KMS-11 (cell line): ENCODE results near the gene MED15.
"Not testable (repeated sequence)": the region's sequence is repeated elsewhere in the genome, so short reads cannot be mapped to it uniquely, and the experiment has no call there.

Experiments
- H2AFZ ChIP-seq: fragments of 200-600 bp; sonication (generic); 2 replicates; pipeline ENCODE4 v1.6.1; 2016; ENCODE audit warnings: antibody characterized with exemption, mixed run types, low read depth
- H3K27ac ChIP-seq: fragments of 200-600 bp; sonication (generic); 2 replicates; pipeline ENCODE4 v1.6.1; 2016; ENCODE audit warnings: mild to moderate bottlenecking, mixed run types
- H3K27me3 ChIP-seq: fragments of 200-600 bp; sonication (generic); 2 replicates; pipeline ENCODE4 v1.6.1; 2017; ENCODE audit warnings: mild to moderate bottlenecking, low read depth, mixed run types, moderate library complexity; ENCODE audit not compliant: insufficient read depth
- H3K36me3 ChIP-seq: fragments of 200-600 bp; sonication (generic); 2 replicates; pipeline ENCODE4 v1.6.1; 2017; ENCODE audit warnings: mild to moderate bottlenecking, mixed run types; ENCODE audit not compliant: insufficient read depth
- H3K4me1 ChIP-seq: fragments of 200-600 bp; sonication (generic); 2 replicates; pipeline ENCODE4 v1.6.1; 2016; ENCODE audit warnings: mild to moderate bottlenecking, low read depth, mixed run types; ENCODE audit not compliant: poor library complexity, severe bottlenecking
- H3K4me2 ChIP-seq: fragments of 200-600 bp; sonication (generic); 2 replicates; pipeline ENCODE4 v1.7.0; 2016; ENCODE audit warnings: mild to moderate bottlenecking, mixed run types
- H3K4me3 ChIP-seq: fragments of 200-600 bp; sonication (generic); IDR thresholded peaks from 2 replicates; pipeline ENCODE4 v1.6.1; 2017; ENCODE audit warnings: low read depth, low read length, mixed read lengths; ENCODE audit not compliant: insufficient read depth
- H3K79me2 ChIP-seq: fragments of 200-600 bp; sonication (generic); 2 replicates; pipeline ENCODE4 v1.6.1; 2016; ENCODE audit warnings: low read depth, mixed run types; ENCODE audit not compliant: insufficient read depth
- H3K9ac ChIP-seq: fragments of 200-600 bp; sonication (generic); 2 replicates; pipeline ENCODE4 v1.6.1; 2016; ENCODE audit warnings: mild to moderate bottlenecking, mixed run types
- H4K20me1 ChIP-seq: fragments of 200-600 bp; sonication (generic); 2 replicates; pipeline ENCODE4 v1.6.1; 2016; ENCODE audit warnings: mild to moderate bottlenecking, mixed run types; ENCODE audit not compliant: insufficient read depth
- TF ChIP-seq, protein P1 (sequence below): fragments of 200-600 bp; sonication (generic); conservative IDR thresholded peaks from 2 replicates; pipeline ENCODE4 v1.6.1; 2017; ENCODE audit warnings: low read depth, mild to moderate bottlenecking, antibody characterized with exemption, low read length, moderate library complexity, mixed read lengths

MED15 gene

DNA sequence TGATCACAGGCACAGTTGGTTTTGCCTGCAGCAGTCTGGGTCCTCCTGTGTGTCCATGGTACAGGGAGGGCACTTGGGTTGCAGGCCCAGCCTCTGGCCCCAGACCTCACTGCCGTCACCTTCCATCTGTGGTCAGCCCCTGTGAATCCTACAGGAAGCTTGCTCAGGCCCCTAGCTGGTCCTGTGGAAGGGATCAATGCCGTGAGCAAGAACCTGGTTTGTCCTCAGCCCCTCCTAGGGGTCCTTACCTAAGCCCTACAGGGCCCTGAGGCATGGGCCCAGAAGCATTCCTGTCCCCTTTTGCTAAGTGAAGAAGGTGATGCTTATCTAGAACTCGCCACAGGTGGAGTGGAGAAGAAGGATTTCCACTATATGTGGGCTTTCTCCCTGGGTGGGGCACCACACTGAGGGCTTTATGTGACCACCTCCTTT lies 29.9 kb downstream of the MED15 start:
- peaks cover 7% of the 10 kb centered on the region for H3K36me3 ChIP-seq
- H3K4me1 ChIP-seq = peaks cover 20% of the 10 kb centered on the region
- no peak overlapping the region for H3K9ac ChIP-seq
- H2AFZ ChIP-seq = no peak overlapping the region
- no peak overlapping the region for H3K4me2 ChIP-seq
- H4K20me1 ChIP-seq = no peaks in the 10 kb centered on the region
- H3K79me2 ChIP-seq = peaks cover 23% of the 10 kb centered on the region
- H3K4me3 ChIP-seq = no peak overlapping the region
- TF ChIP-seq, protein P1, sequence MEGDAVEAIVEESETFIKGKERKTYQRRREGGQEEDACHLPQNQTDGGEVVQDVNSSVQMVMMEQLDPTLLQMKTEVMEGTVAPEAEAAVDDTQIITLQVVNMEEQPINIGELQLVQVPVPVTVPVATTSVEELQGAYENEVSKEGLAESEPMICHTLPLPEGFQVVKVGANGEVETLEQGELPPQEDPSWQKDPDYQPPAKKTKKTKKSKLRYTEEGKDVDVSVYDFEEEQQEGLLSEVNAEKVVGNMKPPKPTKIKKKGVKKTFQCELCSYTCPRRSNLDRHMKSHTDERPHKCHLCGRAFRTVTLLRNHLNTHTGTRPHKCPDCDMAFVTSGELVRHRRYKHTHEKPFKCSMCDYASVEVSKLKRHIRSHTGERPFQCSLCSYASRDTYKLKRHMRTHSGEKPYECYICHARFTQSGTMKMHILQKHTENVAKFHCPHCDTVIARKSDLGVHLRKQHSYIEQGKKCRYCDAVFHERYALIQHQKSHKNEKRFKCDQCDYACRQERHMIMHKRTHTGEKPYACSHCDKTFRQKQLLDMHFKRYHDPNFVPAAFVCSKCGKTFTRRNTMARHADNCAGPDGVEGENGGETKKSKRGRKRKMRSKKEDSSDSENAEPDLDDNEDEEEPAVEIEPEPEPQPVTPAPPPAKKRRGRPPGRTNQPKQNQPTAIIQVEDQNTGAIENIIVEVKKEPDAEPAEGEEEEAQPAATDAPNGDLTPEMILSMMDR = no peak
- H3K27ac ChIP-seq = no peak overlapping the region
- H3K27me3 ChIP-seq = no peaks in the 10 kb centered on the region

GRCh38 chr22:20537983-20538382 lies 30.6 kb downstream of the MED15 start:
- no peaks in the 10 kb centered on the region for H3K27me3 ChIP-seq
- H4K20me1 ChIP-seq = no peaks in the 10 kb centered on the region
- TF ChIP-seq, protein P1 = no peak
- peaks cover 17% of the 10 kb centered on the region for H3K79me2 ChIP-seq
- H3K36me3 ChIP-seq = peaks cover 7% of the 10 kb centered on the region
- no peak overlapping the region for H3K27ac ChIP-seq
- no peak overlapping the region for H2AFZ ChIP-seq
- no peak overlapping the region for H3K4me3 ChIP-seq
- no peak overlapping the region for H3K4me2 ChIP-seq
- no peak overlapping the region for H3K9ac ChIP-seq
- H3K4me1 ChIP-seq = peaks cover 14% of the 10 kb centered on the region

DNA sequence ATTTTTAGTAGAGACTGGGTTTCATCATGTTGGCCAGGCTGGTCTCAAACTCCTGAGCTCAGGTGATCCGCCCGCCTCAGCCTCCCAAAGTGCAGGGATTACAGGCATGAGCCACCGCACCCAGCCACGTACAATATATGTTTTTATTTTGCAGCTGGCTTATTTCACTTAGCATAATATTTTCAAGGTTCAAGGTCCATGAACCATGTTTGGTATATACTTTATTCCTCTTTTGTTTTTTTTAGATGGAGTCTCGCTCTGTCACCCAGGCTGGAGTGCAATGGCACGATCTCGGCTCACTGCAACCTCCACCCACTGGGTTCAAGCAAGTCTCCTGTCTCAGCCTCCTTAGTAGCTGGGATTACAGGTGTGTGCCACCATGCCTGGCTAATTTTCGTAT lies 31.5 kb downstream of the MED15 start:
- H3K4me3 ChIP-seq, H3K4me1 ChIP-seq, H2AFZ ChIP-seq, H3K36me3 ChIP-seq, H3K27me3 ChIP-seq, H3K27ac ChIP-seq, H3K9ac ChIP-seq, H4K20me1 ChIP-seq, H3K4me2 ChIP-seq: not testable (repeated sequence)
- H3K79me2 ChIP-seq = peaks cover 16% of the 10 kb centered on the region; the same call in 1 of the 2 replicates

GRCh38 chr22:20542055-20542454 lies 34.6 kb downstream of the MED15 start:
- Histone ChIP-seq H3K4me1 (no peaks in the 10 kb centered on the region), H3K36me3 (peaks cover 7% of the 10 kb centered on the region), H3K4me2 (no peak overlapping the region), H3K4me3 (no peak overlapping the region), H3K79me2 (peaks cover 28% of the 10 kb centered on the region; the same call in 1 of the 2 replicates), H3K27ac (no peak overlapping the region), H4K20me1 (no peaks in the 10 kb centered on the region), H2AFZ (no peak overlapping the region), H3K9ac (no peak overlapping the region), H3K27me3 (no peaks in the 10 kb centered on the region)
- TF ChIP-seq, protein P1 = no peak

DNA sequence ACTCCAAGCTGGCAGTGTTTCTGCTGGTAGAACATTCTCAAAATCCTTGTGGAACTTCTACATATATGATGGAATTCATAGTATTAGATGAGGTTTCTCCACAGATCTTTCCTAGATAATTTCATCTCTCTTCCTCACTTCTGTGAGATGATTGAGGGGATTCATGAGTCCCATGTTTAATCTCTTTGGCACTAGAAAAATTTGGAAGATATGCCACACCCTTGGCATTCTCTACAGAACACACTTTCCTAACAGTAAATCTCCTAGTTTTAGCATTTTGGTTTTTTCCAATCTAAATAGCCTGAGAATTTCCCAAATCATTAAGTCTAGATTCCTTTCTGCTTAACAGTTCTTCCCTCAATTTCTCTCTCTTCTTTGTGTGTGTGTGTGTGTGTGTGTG lies 35.3 kb downstream of the MED15 start:
- no peaks in the 10 kb centered on the region for H4K20me1 ChIP-seq
- no peak overlapping the region for H3K4me3 ChIP-seq
- no peak overlapping the region for H2AFZ ChIP-seq
- H3K9ac ChIP-seq = no peak overlapping the region
- no peak overlapping the region for H3K4me2 ChIP-seq
- no peak overlapping the region for H3K27ac ChIP-seq
- H3K27me3 ChIP-seq = no peaks in the 10 kb centered on the region
- peaks cover 7% of the 10 kb centered on the region for H3K36me3 ChIP-seq
- peaks cover 33% of the 10 kb centered on the region; the same call in 1 of the 2 replicates for H3K79me2 ChIP-seq
- H3K4me1 ChIP-seq = no peaks in the 10 kb centered on the region
- TF ChIP-seq, protein P1 = no peak

DNA sequence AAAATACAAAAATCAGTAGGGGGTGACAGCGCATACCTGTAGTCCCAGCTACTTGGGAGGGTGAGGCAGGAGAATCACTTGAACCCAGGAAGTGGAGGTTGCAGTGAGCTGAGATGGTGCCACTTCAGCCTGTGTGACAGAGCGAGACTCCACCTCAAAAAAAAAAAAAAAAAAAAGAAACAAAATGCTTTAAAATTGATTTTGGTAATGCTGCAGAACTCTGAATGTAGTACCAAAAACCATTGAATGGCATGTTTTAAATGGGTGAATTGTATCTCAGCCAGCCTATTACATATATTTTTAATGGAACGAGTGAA lies 37.9 kb downstream of the MED15 start:
- peaks cover 12% of the 10 kb centered on the region for H3K4me1 ChIP-seq
- H4K20me1 ChIP-seq, H3K36me3 ChIP-seq, H3K4me3 ChIP-seq, H3K27me3 ChIP-seq, H3K27ac ChIP-seq, H3K4me2 ChIP-seq, H3K9ac ChIP-seq, H2AFZ ChIP-seq: not testable (repeated sequence)
- peaks cover 42% of the 10 kb centered on the region; the same call in 1 of the 2 replicates for H3K79me2 ChIP-seq
